Natural killer cell (primary cell): ENCODE results near the gene NRF1. TPM values are rescaled to one million over a fixed set of nuclear protein-coding genes. Genes with fewer than 3 reads are reported as not detected.

Source experiments
- ATAC-seq, 3 donors: fragments of 150-1000 bp in 2 of 3; fragments of 200-7000 bp in 1 of 3; cut with Tn5 transposase; 1 replicate in 1 of 3; 2 replicates in 2 of 3; pipeline ENCODE4 v1.10.0; 2021; ENCODE audit warnings: mild to moderate bottlenecking in 2 of 3, moderate library complexity in 2 of 3
- DNase-seq, 2 donors: peaks; one replicate each; pipeline versions ENCODE4 v3.0.0 to v3.0.0-alpha.2; 2013 to 2021; ENCODE audit warnings: mixed read lengths in 1 of 2
- H3K27ac ChIP-seq: one replicate; pipeline ENCODE4 v1.5.1; 2013; ENCODE audit warnings: mild to moderate bottlenecking, low read length
- H3K27me3 ChIP-seq: one replicate; pipeline ENCODE4 v1.6.1; 2013; ENCODE audit warnings: low read length; ENCODE audit not compliant: control insufficient read depth, insufficient read depth
- H3K36me3 ChIP-seq: one replicate; pipeline ENCODE4 v1.6.1; 2013; ENCODE audit warnings: low read length; ENCODE audit not compliant: control insufficient read depth, insufficient read depth
- H3K4me1 ChIP-seq: one replicate; pipeline ENCODE4 v1.6.1; 2013; ENCODE audit warnings: low read length; ENCODE audit not compliant: control insufficient read depth, insufficient read depth
- H3K4me3 ChIP-seq: one replicate; pipeline ENCODE4 v1.5.1; 2013; ENCODE audit warnings: low read length
- H3K9me3 ChIP-seq: one replicate; pipeline ENCODE4 v1.6.1; 2013; ENCODE audit warnings: low read length; ENCODE audit not compliant: control insufficient read depth, insufficient read depth
- H3K27ac Mint-ChIP-seq, 2 donors: one replicate each; pipeline ENCODE4 v1.8.0; 2022; ENCODE audit warnings: mild to moderate bottlenecking in 2 of 2, mixed read lengths in 2 of 2, moderate library complexity in 1 of 2
- H3K27me3 Mint-ChIP-seq, 2 donors: one replicate each; pipeline ENCODE4 v1.8.0; 2022; ENCODE audit warnings: low read depth in 2 of 2, mixed read lengths in 2 of 2
- H3K36me3 Mint-ChIP-seq: one replicate; pipeline ENCODE4 v1.8.0; 2022; ENCODE audit warnings: mixed read lengths
- H3K4me1 Mint-ChIP-seq, 2 donors: one replicate each; pipeline ENCODE4 v1.8.0; 2022; ENCODE audit warnings: mixed read lengths in 2 of 2
- H3K4me3 Mint-ChIP-seq: one replicate; pipeline ENCODE4 v1.8.0; 2022; ENCODE audit warnings: mild to moderate bottlenecking, moderate library complexity, mixed read lengths
- H3K9me3 Mint-ChIP-seq, 2 donors: one replicate each; pipeline ENCODE4 v1.8.0; 2022; ENCODE audit warnings: mixed read lengths in 2 of 2
- CTCF ChIP-seq: fragments of 200-600 bp; IDR thresholded peaks from one replicate; pipeline ENCODE4 v1.8.0; 2022; ENCODE audit warnings: antibody characterized with exemption
- WGBS: methylation state at CpG from one replicate; pipeline ENCODE4 v1.1.7; 2013; ENCODE audit warnings: missing lambda C conversion rate; ENCODE audit not compliant: insufficient coverage; 5-methylcytosine and 5-hydroxymethylcytosine counted together
- intact Hi-C: fragments of 100-400 bp; cut with micrococcal nuclease; formaldehyde crosslinking; loops from one replicate; pipeline ENCODE4 v1.14.2; 2022
- total RNA-seq, 4 donors: library from RNA; stranded (reverse); fragments of 120-200 nt in 1 of 4; gene quantifications; one replicate each; pipeline versions ENCODE4 v1.2.3 to v1.2.4, GENCODE V29; 2013 to 2022

NRF1 gene
- total RNA-seq, 3 donors from 2014 or later (not counting 1 experiment from before 2014, with no cell fraction given): 39.8 to 43.5 (median 40.1) TPM

- Mint-ChIP-seq H3K4me1 (peaks cover 22 to 28% of the 10 kb centered on the region in 2 donors), H3K36me3 (no peaks in the 10 kb centered on the region)
- intact Hi-C loops: no loop called here
Measured at GRCh38 chr7:129640400-129640799, 28.9 kb downstream of the NRF1 start.

GRCh38 chr7:129642871-129643549 lies 31.5 kb downstream of the NRF1 start:
- DNase-seq: no peak
- Histone ChIP-seq H3K27me3 (no peaks in the 10 kb centered on the region), H3K36me3 (no peaks in the 10 kb centered on the region), H3K4me3 (no peak overlapping the region), H3K4me1 (peaks cover 6% of the 10 kb centered on the region), H3K9me3 (no peaks in the 10 kb centered on the region), H3K27ac (no peak overlapping the region)
- WGBS: 100% methylated on average over 3 of the region's 4 CpGs
- no peaks in the 10 kb centered on the region for H3K36me3 Mint-ChIP-seq
- H3K27ac Mint-ChIP-seq: no peak overlapping the region
- H3K4me3 Mint-ChIP-seq: no peak overlapping the region
- intact Hi-C loops: no loop called here
- H3K9me3 Mint-ChIP-seq: no peaks in the 10 kb centered on the region
- H3K27me3 Mint-ChIP-seq: no peaks in the 10 kb centered on the region
- TF ChIP-seq CTCF: no peak
- H3K4me1 Mint-ChIP-seq: peaks cover 13 to 23% of the 10 kb centered on the region in 2 donors
- no peak for ATAC-seq

More at GRCh38 chr7:129640400-129640799, 28.9 kb downstream of the NRF1 start:
- Mint-ChIP-seq H3K9me3 (no peaks in the 10 kb centered on the region), H3K27me3 (no peaks in the 10 kb centered on the region), H3K4me3 (no peak overlapping the region), H3K27ac (no peak overlapping the region)
- no peak for DNase-seq
- H3K27ac ChIP-seq: no peak overlapping the region
- no peaks in the 10 kb centered on the region for H3K27me3 ChIP-seq
- no peaks in the 10 kb centered on the region for H3K9me3 ChIP-seq
- 58% methylated on average over 1 of the region's 2 CpGs for WGBS
- no peak for ATAC-seq
- H3K4me3 ChIP-seq: no peak overlapping the region
- peaks cover 6% of the 10 kb centered on the region for H3K4me1 ChIP-seq
- no peaks in the 10 kb centered on the region for H3K36me3 ChIP-seq
- TF ChIP-seq CTCF: no peak

GRCh38 chr7:129643550-129644170 lies 32.1 kb downstream of the NRF1 start:
- no peaks in the 10 kb centered on the region for H3K27me3 ChIP-seq
- Mint-ChIP-seq H3K4me3 (no peak overlapping the region), H3K9me3 (no peaks in the 10 kb centered on the region), H3K4me1 (peaks cover 10 to 20% of the 10 kb centered on the region in 2 donors), H3K27me3 (no peaks in the 10 kb centered on the region), H3K27ac (no peak overlapping the region), H3K36me3 (no peaks in the 10 kb centered on the region)
- 81% methylated on average over 4 of the region's 6 CpGs for WGBS
- H3K9me3 ChIP-seq: no peaks in the 10 kb centered on the region
- intact Hi-C loops: loop anchor here (1.0 kb wide), 1 partner anchor 276 kb away; no protein-coding TSS in a partner anchor
- TF ChIP-seq CTCF: no peak
- ATAC-seq (no peak), DNase-seq (no peak)
- H3K36me3 ChIP-seq: no peaks in the 10 kb centered on the region
- no peak overlapping the region for H3K27ac ChIP-seq
- no peak overlapping the region for H3K4me3 ChIP-seq
- peaks cover 4% of the 10 kb centered on the region for H3K4me1 ChIP-seq
